Epithelial cell of proximal tubule (primary cell): ENCODE data around the gene ST7. TPM values are rescaled to one million over a fixed set of nuclear protein-coding genes. Genes with fewer than 3 reads are reported as not detected.

Experiments used
- DNase-seq: peaks from one replicate; pipeline ENCODE4 v3.0.0-alpha.2; 2011; ENCODE audit warnings: low read depth
- H3K4me3 ChIP-seq: 2 replicates; pipeline ENCODE4 v1.5.1; 2011; ENCODE audit warnings: low read depth, mild to moderate bottlenecking, low read length
- total RNA-seq: library from RNA; depleted of rRNA; stranded (reverse); fragments of >200 nt; gene quantifications from 2 replicates; pipeline ENCODE4 v1.2.3, GENCODE V29; 2015
- TF ChIP-seq, protein P1 (sequence below): conservative IDR thresholded peaks from 2 replicates; pipeline ENCODE4 v1.5.1; 2012; ENCODE audit warnings: low read depth, mild to moderate bottlenecking, low read length

ST7 gene
- total RNA-seq, 1 donor from 2014 or later, result 19.4 TPM

DNA sequence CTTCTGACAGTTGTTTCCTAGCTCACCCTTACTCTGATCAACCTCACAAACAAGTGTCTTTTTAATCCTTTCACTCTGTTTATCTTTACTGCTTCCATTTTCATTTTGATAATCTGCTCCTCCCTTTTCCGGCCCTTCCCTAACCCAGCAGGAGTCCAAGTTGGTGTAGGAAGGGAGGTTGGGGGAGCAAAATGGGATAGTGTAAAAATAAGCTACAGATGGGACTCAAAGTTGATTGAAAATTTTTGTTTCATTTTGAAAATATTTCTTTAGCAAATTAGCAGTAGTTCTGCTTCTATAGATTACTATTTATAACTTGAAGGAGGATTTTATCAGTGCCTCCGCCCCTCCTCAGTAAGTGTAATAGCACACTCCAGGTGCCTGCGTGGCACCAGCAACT, 257.6 kb downstream of the ST7 start:
- TF ChIP-seq, protein P1, sequence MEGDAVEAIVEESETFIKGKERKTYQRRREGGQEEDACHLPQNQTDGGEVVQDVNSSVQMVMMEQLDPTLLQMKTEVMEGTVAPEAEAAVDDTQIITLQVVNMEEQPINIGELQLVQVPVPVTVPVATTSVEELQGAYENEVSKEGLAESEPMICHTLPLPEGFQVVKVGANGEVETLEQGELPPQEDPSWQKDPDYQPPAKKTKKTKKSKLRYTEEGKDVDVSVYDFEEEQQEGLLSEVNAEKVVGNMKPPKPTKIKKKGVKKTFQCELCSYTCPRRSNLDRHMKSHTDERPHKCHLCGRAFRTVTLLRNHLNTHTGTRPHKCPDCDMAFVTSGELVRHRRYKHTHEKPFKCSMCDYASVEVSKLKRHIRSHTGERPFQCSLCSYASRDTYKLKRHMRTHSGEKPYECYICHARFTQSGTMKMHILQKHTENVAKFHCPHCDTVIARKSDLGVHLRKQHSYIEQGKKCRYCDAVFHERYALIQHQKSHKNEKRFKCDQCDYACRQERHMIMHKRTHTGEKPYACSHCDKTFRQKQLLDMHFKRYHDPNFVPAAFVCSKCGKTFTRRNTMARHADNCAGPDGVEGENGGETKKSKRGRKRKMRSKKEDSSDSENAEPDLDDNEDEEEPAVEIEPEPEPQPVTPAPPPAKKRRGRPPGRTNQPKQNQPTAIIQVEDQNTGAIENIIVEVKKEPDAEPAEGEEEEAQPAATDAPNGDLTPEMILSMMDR, result no peak
- H3K4me3 ChIP-seq, result no peak overlapping the region
- no peak for DNase-seq

DNA sequence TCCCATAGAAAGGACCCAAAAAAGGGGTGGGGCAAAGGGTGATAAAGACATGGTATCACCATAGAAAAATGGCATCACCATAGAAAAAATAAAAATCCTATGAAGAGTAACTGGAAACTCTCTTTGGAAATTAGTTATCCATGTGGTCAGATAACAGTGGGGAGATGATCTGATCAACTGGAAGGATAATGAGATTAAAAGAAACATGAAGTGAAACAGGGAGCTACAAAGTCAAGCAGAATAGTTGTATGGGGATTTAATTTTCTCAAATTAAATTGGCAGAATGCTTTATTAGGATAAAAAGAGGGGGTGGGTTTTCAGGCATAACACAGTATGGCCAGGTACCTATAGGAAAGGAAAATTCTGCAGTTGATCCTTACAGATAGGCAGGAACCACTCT, 258.3 kb downstream of the ST7 start:
- DNase-seq, result no peak
- TF ChIP-seq, protein P1, result no peak
- H3K4me3 ChIP-seq, result no peak overlapping the region

DNA sequence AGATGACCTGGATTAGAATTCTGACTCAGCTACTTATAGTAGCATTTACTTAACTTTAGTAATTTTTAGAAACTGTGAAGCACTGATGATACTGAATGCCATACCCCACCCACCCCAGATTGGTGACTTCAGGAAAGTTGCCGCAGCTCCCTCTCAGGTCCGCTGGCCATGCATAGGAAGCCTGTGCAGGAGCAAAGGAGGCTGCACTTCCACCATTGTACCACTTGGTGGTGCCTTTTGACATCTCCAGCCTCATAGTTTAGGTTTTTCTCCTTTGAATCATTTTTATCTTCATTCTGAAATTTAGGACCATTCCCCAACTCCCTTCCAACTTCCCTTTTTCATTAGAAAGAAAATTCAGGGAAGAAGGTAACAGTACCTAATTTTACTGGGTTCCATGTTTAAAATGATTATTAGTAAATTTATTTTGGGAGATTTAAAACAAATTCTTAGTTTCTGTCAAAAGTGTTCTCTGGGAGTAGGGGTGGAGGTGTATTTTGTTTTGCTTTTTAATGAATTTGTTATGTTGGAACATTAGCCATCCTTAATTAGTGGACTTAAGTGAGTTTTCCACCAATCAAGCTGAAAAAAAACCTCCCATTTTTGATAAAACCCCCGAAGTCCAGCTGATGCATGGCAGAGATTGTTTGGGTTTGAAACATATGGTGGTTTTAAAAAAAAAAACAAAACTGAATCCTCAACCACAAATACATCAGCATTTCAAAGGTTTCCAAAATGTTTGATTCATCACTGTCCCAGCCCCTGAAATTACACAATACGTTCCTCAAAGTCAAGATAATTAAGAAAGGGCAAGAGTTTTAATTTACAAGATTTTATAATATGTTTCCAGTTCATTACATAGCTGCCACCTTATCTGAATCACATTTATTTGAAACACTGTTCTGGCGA, 259.9 kb downstream of the ST7 start:
- no peak for DNase-seq
- H3K4me3 ChIP-seq, result no peak overlapping the region
- TF ChIP-seq, protein P1, result peak; percentile 98

DNA sequence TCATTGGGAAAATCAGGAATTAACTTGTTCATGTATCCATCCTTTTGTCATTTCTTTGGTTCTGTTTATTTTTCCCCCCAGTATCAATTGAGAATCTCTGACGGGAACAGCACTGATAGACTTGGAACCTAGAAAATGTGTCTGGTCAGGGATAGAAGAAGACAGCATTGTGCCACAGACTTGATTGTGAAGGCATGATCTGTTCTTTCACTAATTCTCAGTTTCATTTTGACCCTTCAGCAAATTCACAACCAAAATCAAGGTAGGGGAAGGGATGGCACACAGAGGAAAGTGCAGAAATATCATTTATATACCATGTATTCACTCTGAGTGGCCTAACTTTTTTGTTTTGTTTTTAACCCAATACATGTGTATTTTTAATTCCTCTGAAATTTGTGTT, 262.7 kb downstream of the ST7 start:
- TF ChIP-seq, protein P1, result no peak
- DNase-seq, result no peak

DNA sequence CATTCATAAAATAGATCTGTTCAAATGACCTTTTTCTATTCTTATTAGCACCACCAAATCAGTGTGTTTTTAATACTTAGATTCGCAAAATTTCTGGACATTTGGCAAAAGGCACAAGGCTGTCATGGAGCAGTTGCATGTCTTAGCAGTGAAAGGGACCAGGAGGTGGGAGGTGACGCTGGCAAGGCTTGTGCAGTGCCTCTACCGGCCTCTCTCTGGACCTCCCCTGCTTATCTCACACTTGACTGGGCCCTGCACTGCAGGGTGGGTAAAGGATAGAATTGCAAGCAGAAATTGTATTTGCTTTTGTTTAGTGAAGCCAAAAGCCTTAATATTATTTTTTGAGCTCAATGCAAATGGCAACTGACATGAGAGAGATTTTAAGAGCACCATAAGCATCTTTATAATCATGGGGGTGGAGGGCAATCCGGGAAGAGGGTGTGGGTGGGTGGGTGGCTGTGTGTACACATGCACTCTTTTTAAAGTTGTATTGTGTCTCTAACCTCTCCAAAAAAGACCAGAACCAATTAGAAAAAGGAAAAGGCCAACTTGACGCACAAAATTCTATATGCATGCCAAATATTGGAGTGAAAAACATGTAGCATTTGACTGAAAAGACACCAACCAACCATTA, 263.3 kb downstream of the ST7 start:
- H3K4me3 ChIP-seq, result no peak overlapping the region
- no peak for DNase-seq
- TF ChIP-seq, protein P1, result no peak

More for the DNA sequence above, 262.7 kb downstream of the ST7 start:
- no peak overlapping the region for H3K4me3 ChIP-seq

DNA sequence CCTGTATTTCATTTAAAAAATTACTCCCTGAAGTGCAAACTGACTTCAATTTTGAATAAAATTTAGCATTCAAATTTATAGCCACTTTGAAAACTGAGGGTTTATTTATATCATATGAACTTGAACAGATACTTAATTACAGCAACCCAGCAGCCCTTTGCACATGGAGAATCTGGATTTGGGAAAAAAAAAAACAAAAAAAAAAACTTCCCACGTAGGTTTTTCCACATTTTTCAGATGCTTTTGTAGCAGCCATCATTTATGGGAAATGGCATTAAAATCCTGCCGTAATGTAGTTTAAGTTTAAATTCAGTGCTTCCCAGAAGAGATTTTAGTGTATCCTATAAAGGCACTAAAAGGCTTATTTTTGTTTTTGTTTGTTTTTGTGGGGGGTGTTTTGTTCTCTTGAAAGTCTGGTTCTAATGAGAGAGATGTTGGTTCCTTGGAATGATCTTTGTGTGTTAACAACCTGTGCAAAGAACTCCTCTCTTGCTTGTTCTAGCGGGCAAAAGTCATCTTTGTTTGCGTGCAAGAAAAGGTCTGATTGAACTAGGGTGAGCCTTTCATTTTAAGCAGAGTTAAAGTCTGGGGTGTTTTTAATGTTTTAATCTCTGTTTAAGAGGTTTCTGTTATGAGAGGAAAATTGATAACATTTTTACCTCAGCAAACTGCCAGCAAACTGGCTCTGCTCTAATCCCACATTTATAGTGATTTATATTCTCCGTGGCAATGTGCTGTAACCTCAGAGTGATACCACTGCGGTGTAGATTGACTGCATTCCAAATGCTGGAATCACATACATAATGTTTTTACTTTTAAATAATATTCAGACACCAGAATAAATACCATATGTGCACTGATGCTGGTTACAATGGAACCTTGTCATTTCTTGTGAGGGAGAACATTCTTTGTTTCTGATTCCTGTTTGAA, 264.1 kb downstream of the ST7 start:
- no peak for DNase-seq
- TF ChIP-seq, protein P1, result no peak
- no peak overlapping the region for H3K4me3 ChIP-seq
